ENCODE results near the gene HYOU1.

Gene HYOU1

GRCh38 chr11:119016216-119017009, 40.6 kb downstream of the HYOU1 start:
- DNase-seq, result no peak

GRCh38 chr11:119015054-119015611, 41.9 kb downstream of the HYOU1 start:
- no peak for DNase-seq

- no peak for DNase-seq
Measured at GRCh38 chr11:119014209-119014924, 42.6 kb downstream of the HYOU1 start.

- no peak for DNase-seq
Measured at GRCh38 chr11:119012629-119013170, 44.3 kb downstream of the HYOU1 start.

- no peak for DNase-seq
Measured at GRCh38 chr11:119011476-119012053, 45.4 kb downstream of the HYOU1 start.

GRCh38 chr11:119006656-119007055, 50.3 kb downstream of the HYOU1 start:
- DNase-seq, result no peak

GRCh38 chr11:119000906-119001305, 56.1 kb downstream of the HYOU1 start:
- DNase-seq, result no peak

GRCh38 chr11:118998822-118999221, 58.2 kb downstream of the HYOU1 start:
- DNase-seq, result no peak

- DNase-seq, result no peak
Measured at GRCh38 chr11:118998388-118998717, 58.7 kb downstream of the HYOU1 start.

GRCh38 chr11:118997627-118998387, 59.2 kb downstream of the HYOU1 start, which contains the start of gene CENATAC:
TSS of gene CENATAC (plus strand) at chr11:118998138. CDS start at chr11:118998198, 60 bp downstream.
- DNase-seq, result peak; percentile 74

GRCh38 chr11:118996926-118997626, 59.9 kb downstream of the HYOU1 start:
- no peak for DNase-seq

All from NCI-H187 treated with DMSO at 0.1 percent for 48 hours (cell line).